ENCODE data around the gene R3HDM1. TPM values are rescaled to one million over a fixed set of nuclear protein-coding genes. Genes with fewer than 3 reads are reported as not detected.

The R3HDM1 gene
- polyA plus RNA-seq, 1 donor from 2014 or later: 30.3 TPM

DNA sequence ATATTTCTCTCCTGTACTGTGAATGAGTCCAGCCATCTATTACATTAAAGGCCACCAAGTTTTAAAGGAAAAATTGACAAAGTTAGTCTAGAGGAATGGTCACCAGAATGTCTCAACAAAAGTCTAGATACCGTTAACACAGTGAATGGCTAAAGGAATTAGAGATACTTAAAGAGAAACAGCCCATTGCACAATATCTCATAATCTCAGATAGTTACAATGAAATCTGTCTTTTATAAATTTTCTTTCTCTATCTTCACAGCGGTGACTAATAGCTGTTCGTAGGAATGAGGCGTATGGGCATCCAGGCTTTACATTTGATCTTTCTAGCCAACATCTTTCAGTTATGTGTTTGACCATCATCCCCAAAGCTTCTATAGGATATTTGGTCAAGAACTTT, 30.6 kb downstream of the R3HDM1 start:
- Histone ChIP-seq H3K9me2 (ENCODE audit: insufficient read depth, low read length) (no peaks in the 10 kb centered on the region), H3K9me3 (ENCODE audit: low read length) (no peaks in the 10 kb centered on the region), H3K9ac (ENCODE audit: low read length) (no peak overlapping the region), H3K4me2 (ENCODE audit: low read length) (no peak overlapping the region), H3K4me3 (ENCODE audit: low read length) (no peak overlapping the region), H3K79me2 (replicated peaks; ENCODE audit: insufficient read depth, low read length) (peaks cover 10% of the 10 kb centered on the region), H3K36me3 (ENCODE audit: insufficient read depth, low read length) (no peaks in the 10 kb centered on the region), H2AFZ (ENCODE audit: low read depth, low read length) (no peak overlapping the region), H3F3A (ENCODE audit: insufficient read depth, low read length, poor library complexity, severe bottlenecking) (no peaks in the 10 kb centered on the region), H3K27me3 (ENCODE audit: insufficient read depth, low read depth, low read length) (no peaks in the 10 kb centered on the region), H3K27ac (ENCODE audit: low read length) (no peak overlapping the region), H4K20me1 (ENCODE audit: insufficient read depth) (no peaks in the 10 kb centered on the region)
- no peak for TF ChIP-seq TAF1 (IDR thresholded peaks at IDR 0.05; ENCODE audit: low read depth)
- TF ChIP-seq EZH2 (IDR thresholded peaks at IDR 0.05; ENCODE audit: borderline replicate concordance, insufficient read depth, low read length, poor library complexity, severe bottlenecking): no peak
- no peak for TF ChIP-seq RAD21 (conservative IDR thresholded peaks at IDR 0.05)
- TF ChIP-seq EP300 (conservative IDR thresholded peaks at IDR 0.05; ENCODE audit: poor library complexity, severe bottlenecking): no peak
- TF ChIP-seq MXI1 (conservative IDR thresholded peaks at IDR 0.05; ENCODE audit: poor library complexity, severe bottlenecking): no peak
- TF ChIP-seq, protein P1, sequence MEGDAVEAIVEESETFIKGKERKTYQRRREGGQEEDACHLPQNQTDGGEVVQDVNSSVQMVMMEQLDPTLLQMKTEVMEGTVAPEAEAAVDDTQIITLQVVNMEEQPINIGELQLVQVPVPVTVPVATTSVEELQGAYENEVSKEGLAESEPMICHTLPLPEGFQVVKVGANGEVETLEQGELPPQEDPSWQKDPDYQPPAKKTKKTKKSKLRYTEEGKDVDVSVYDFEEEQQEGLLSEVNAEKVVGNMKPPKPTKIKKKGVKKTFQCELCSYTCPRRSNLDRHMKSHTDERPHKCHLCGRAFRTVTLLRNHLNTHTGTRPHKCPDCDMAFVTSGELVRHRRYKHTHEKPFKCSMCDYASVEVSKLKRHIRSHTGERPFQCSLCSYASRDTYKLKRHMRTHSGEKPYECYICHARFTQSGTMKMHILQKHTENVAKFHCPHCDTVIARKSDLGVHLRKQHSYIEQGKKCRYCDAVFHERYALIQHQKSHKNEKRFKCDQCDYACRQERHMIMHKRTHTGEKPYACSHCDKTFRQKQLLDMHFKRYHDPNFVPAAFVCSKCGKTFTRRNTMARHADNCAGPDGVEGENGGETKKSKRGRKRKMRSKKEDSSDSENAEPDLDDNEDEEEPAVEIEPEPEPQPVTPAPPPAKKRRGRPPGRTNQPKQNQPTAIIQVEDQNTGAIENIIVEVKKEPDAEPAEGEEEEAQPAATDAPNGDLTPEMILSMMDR (IDR thresholded peaks at IDR 0.05; ENCODE audit: poor library complexity, severe bottlenecking): no peak
- TF ChIP-seq SMC3 (conservative IDR thresholded peaks at IDR 0.05; ENCODE audit: poor library complexity): no peak
- no peak for TF ChIP-seq POLR2AphosphoS5 (IDR thresholded peaks at IDR 0.05)
- TF ChIP-seq, protein P2, sequence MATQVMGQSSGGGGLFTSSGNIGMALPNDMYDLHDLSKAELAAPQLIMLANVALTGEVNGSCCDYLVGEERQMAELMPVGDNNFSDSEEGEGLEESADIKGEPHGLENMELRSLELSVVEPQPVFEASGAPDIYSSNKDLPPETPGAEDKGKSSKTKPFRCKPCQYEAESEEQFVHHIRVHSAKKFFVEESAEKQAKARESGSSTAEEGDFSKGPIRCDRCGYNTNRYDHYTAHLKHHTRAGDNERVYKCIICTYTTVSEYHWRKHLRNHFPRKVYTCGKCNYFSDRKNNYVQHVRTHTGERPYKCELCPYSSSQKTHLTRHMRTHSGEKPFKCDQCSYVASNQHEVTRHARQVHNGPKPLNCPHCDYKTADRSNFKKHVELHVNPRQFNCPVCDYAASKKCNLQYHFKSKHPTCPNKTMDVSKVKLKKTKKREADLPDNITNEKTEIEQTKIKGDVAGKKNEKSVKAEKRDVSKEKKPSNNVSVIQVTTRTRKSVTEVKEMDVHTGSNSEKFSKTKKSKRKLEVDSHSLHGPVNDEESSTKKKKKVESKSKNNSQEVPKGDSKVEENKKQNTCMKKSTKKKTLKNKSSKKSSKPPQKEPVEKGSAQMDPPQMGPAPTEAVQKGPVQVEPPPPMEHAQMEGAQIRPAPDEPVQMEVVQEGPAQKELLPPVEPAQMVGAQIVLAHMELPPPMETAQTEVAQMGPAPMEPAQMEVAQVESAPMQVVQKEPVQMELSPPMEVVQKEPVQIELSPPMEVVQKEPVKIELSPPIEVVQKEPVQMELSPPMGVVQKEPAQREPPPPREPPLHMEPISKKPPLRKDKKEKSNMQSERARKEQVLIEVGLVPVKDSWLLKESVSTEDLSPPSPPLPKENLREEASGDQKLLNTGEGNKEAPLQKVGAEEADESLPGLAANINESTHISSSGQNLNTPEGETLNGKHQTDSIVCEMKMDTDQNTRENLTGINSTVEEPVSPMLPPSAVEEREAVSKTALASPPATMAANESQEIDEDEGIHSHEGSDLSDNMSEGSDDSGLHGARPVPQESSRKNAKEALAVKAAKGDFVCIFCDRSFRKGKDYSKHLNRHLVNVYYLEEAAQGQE (IDR thresholded peaks at IDR 0.05; ENCODE audit: borderline replicate concordance): no peak

DNA sequence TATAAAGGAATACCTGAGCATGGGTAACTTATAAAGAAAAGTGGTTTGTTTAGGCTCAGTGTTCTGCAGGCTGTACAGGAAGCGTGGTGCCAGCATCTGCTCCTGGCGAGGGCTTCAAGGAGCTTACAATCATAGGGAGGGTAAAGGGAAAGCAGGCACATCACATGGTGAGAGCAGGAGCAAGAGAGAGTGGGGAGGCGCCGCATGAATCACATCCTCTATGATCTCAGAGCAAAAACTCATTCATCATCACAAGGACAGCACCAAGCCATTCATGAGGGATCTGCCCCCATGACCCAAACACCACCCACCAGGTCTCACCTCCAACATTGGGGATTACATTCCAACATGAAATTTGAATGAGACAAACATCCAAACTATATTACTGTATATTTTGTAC, 32.5 kb downstream of the R3HDM1 start:
- Histone ChIP-seq H3F3A (ENCODE audit: insufficient read depth, low read length, poor library complexity, severe bottlenecking) (no peaks in the 10 kb centered on the region), H2AFZ (ENCODE audit: low read depth, low read length) (no peak overlapping the region), H3K9me2 (ENCODE audit: insufficient read depth, low read length) (no peaks in the 10 kb centered on the region), H3K4me3 (ENCODE audit: low read length) (no peak overlapping the region), H3K36me3 (ENCODE audit: insufficient read depth, low read length) (no peaks in the 10 kb centered on the region), H3K9me3 (ENCODE audit: low read length) (no peaks in the 10 kb centered on the region), H3K27me3 (ENCODE audit: insufficient read depth, low read depth, low read length) (no peaks in the 10 kb centered on the region), H3K27ac (ENCODE audit: low read length) (no peak overlapping the region), H3K79me2 (replicated peaks; ENCODE audit: insufficient read depth, low read length) (peaks cover 6% of the 10 kb centered on the region), H3K9ac (ENCODE audit: low read length) (no peak overlapping the region), H3K4me2 (ENCODE audit: low read length) (no peak overlapping the region), H4K20me1 (ENCODE audit: insufficient read depth) (no peaks in the 10 kb centered on the region)
- TF ChIP-seq POLR2AphosphoS5 (IDR thresholded peaks at IDR 0.05) (no peak), SMC3 (conservative IDR thresholded peaks at IDR 0.05; ENCODE audit: poor library complexity) (no peak)

DNA sequence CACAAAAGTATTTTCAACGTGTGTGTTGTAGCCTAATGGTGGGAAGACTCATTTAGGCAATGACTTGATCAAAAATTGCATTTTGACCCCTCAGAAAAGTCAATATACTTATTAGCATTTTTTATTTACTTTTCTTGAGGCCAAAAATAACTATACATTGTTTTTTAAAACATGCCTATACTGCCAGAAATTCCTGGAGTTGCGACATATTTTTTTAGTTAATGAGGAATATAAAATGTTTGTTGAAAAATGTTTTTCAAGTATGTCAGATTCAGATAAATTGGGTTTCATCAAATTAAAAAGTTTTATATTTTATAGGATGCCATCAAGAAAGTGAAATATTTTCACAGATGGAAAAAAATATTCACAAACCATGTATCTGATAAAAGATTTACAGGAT, 39.6 kb downstream of the R3HDM1 start:
- Histone ChIP-seq H3K4me3 (ENCODE audit: low read length) (no peak overlapping the region), H3K9ac (ENCODE audit: low read length) (no peak overlapping the region), H3K27ac (ENCODE audit: low read length) (no peak overlapping the region), H3K27me3 (ENCODE audit: insufficient read depth, low read depth, low read length) (no peaks in the 10 kb centered on the region), H3F3A (ENCODE audit: insufficient read depth, low read length, poor library complexity, severe bottlenecking) (no peaks in the 10 kb centered on the region), H3K79me2 (replicated peaks; ENCODE audit: insufficient read depth, low read length) (no peaks in the 10 kb centered on the region), H2AFZ (ENCODE audit: low read depth, low read length) (no peak overlapping the region), H3K9me2 (ENCODE audit: insufficient read depth, low read length) (no peaks in the 10 kb centered on the region), H4K20me1 (ENCODE audit: insufficient read depth) (no peaks in the 10 kb centered on the region), H3K36me3 (ENCODE audit: insufficient read depth, low read length) (no peaks in the 10 kb centered on the region), H3K4me2 (ENCODE audit: low read length) (no peak overlapping the region), H3K9me3 (ENCODE audit: low read length) (no peaks in the 10 kb centered on the region)
- TF ChIP-seq RAD21 (conservative IDR thresholded peaks at IDR 0.05): no peak
